Keratinocyte (primary cell): ENCODE data around the gene HVCN1.

Source experiments
- EZH2 ChIP-seq: IDR thresholded peaks from one replicate; pipeline ENCODE4 v1.6.1; 2012; ENCODE audit warnings: inconsistent platforms, mild to moderate bottlenecking, low read length, moderate library complexity
- TF ChIP-seq, protein P1 (sequence below), 3 experiments: IDR thresholded peaks in 1 of 3; conservative IDR thresholded peaks in 1 of 3; optimal IDR thresholded peaks in 1 of 3; 2 replicates in 2 of 3; 3 replicates in 1 of 3; pipeline versions ENCODE3 to v1.5.1; 2011; ENCODE audit warnings: low read length in 3 of 3, mild to moderate bottlenecking in 3 of 3, moderate library complexity in 2 of 3, control low read depth in 1 of 3, inconsistent platforms in 1 of 3; ENCODE audit not compliant: insufficient read depth in 2 of 3; ENCODE audit errors: extremely low read depth in 1 of 3

DNA sequence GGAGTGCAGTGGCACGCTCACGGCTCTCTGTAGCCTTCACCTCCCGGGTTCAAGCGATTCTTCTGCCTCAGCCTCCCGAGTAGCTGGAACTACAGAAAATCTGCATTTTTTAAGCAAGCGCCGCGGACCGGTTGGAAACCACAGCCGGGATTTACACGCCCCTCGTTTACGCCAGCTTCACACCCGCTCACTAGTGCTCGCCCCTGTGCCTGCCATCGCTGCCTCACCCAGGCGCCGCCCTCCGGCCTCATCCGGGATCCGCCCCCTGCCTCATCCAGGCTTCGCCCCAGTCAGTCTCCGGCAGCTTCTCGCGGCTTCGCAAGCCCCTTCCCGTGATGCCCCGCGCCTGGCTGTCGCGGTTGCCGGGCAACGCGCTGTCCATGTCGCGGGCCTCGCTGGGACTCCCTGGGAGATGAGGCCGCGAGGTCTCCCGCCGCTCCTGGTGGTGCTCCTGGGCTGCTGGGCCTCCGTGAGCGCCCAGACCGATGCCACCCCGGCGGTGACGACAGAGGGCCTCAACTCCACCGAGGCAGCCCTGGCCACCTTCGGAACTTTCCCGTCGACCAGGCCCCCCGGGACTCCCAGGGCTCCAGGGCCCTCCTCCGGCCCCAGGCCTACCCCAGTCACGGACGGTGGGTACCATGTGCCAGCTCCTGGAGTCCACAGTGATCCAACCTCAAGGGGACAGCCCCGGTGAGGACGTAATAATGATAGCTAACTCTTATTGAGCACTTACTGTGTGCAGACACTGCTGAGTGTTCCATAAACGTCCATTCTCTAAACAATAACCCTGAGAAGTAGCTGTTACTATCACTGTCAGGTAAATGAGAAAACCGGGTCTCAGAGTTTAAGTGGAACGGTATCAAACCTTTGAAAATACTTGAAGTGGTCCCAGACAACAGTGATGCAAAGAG, 74.9 kb downstream of the HVCN1 start, which contains the start of gene TCTN1:
- TF ChIP-seq, protein P1, sequence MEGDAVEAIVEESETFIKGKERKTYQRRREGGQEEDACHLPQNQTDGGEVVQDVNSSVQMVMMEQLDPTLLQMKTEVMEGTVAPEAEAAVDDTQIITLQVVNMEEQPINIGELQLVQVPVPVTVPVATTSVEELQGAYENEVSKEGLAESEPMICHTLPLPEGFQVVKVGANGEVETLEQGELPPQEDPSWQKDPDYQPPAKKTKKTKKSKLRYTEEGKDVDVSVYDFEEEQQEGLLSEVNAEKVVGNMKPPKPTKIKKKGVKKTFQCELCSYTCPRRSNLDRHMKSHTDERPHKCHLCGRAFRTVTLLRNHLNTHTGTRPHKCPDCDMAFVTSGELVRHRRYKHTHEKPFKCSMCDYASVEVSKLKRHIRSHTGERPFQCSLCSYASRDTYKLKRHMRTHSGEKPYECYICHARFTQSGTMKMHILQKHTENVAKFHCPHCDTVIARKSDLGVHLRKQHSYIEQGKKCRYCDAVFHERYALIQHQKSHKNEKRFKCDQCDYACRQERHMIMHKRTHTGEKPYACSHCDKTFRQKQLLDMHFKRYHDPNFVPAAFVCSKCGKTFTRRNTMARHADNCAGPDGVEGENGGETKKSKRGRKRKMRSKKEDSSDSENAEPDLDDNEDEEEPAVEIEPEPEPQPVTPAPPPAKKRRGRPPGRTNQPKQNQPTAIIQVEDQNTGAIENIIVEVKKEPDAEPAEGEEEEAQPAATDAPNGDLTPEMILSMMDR (optimal IDR thresholded peaks at IDR 0.05 in 1 of 3, IDR thresholded peaks at IDR 0.05 in 1 of 3, conservative IDR thresholded peaks at IDR 0.05 in 1 of 3; ENCODE audit: extremely low read depth in 1 of 3, insufficient read depth in 2 of 3, low read length in 3 of 3): no peak
- TF ChIP-seq EZH2: no peak
